Measurements from ENCODE around the gene ANKRD36C. TPM values are rescaled to one million over a fixed set of nuclear protein-coding genes. Genes with fewer than 3 reads are reported as not detected.
"Not testable (repeated sequence)": the region's sequence is repeated elsewhere in the genome, so short reads cannot be mapped to it uniquely, and the experiment has no call there.

ANKRD36C gene
- polyA plus RNA-seq, 1 donor (not counting 4 experiments of a cell fraction or from before 2014, with no cell fraction given), result 7.4 TPM

- H3K9me1 ChIP-seq (ENCODE audit: control insufficient read depth, extremely low read depth, insufficient read depth, low read length); H3K4me2 ChIP-seq (ENCODE audit: control insufficient read depth, extremely low read depth, insufficient read depth, low read depth, low read length); H3K36me3 ChIP-seq (ENCODE audit: control insufficient read depth in 2 of 2, extremely low read depth in 1 of 2, insufficient read depth in 2 of 2, low read length in 2 of 2); H3K79me2 ChIP-seq (ENCODE audit: control insufficient read depth, insufficient read depth, low read length); H3K4me1 ChIP-seq (ENCODE audit: control insufficient read depth, extremely low read depth, insufficient read depth, low read length); H3K27me3 ChIP-seq (ENCODE audit: control insufficient read depth, extremely low read depth, insufficient read depth, low read length); FAIRE-seq; DNase-seq (ENCODE audit: low read depth, low spot score); H3K27ac ChIP-seq (ENCODE audit: control insufficient read depth, insufficient read depth, low read length); H2AFZ ChIP-seq (ENCODE audit: control insufficient read depth, low read length); H3K9ac ChIP-seq (ENCODE audit: control insufficient read depth, extremely low read depth, insufficient read depth, low read length); dilution Hi-C loops (cut with MboI; ENCODE audit: extremely low pct_ligation_motif_present, low sequenced_read_pairs); H4K20me1 ChIP-seq (ENCODE audit: control insufficient read depth, extremely low read depth, insufficient read depth, low read length); H3K4me3 ChIP-seq (ENCODE audit: control insufficient read depth in 2 of 3, extremely low read depth in 1 of 3, insufficient read depth in 2 of 3, low read depth in 1 of 3, low read length in 3 of 3); H3K9me3 ChIP-seq (ENCODE audit: control insufficient read depth, low read depth, low read length): not testable (repeated sequence)
These were observed 43.6 kb downstream of the ANKRD36C start for GRCh38 chr2:95948039-95948438.

GRCh38 chr2:95939947-95940346 lies 51.7 kb downstream of the ANKRD36C start:
- H3K4me2 ChIP-seq (ENCODE audit: control insufficient read depth, extremely low read depth, insufficient read depth, low read depth, low read length); H3K9me1 ChIP-seq (ENCODE audit: control insufficient read depth, extremely low read depth, insufficient read depth, low read length); H3K79me2 ChIP-seq (ENCODE audit: control insufficient read depth, insufficient read depth, low read length); H3K4me3 ChIP-seq (ENCODE audit: control insufficient read depth in 2 of 3, extremely low read depth in 1 of 3, insufficient read depth in 2 of 3, low read depth in 1 of 3, low read length in 3 of 3); H3K9ac ChIP-seq (ENCODE audit: control insufficient read depth, extremely low read depth, insufficient read depth, low read length); H3K36me3 ChIP-seq (ENCODE audit: control insufficient read depth in 2 of 2, extremely low read depth in 1 of 2, insufficient read depth in 2 of 2, low read length in 2 of 2); H4K20me1 ChIP-seq (ENCODE audit: control insufficient read depth, extremely low read depth, insufficient read depth, low read length); H3K9me3 ChIP-seq (ENCODE audit: control insufficient read depth, low read depth, low read length); H3K4me1 ChIP-seq (ENCODE audit: control insufficient read depth, extremely low read depth, insufficient read depth, low read length); H3K27me3 ChIP-seq (ENCODE audit: control insufficient read depth, extremely low read depth, insufficient read depth, low read length); DNase-seq (ENCODE audit: low read depth, low spot score); FAIRE-seq; dilution Hi-C loops (cut with MboI; ENCODE audit: extremely low pct_ligation_motif_present, low sequenced_read_pairs); H3K27ac ChIP-seq (ENCODE audit: control insufficient read depth, insufficient read depth, low read length); H2AFZ ChIP-seq (ENCODE audit: control insufficient read depth, low read length): not testable (repeated sequence)

GRCh38 chr2:95930740-95931139 lies 60.9 kb downstream of the ANKRD36C start:
- H3K27ac ChIP-seq (ENCODE audit: control insufficient read depth, insufficient read depth, low read length); H3K9ac ChIP-seq (ENCODE audit: control insufficient read depth, extremely low read depth, insufficient read depth, low read length); H3K27me3 ChIP-seq (ENCODE audit: control insufficient read depth, extremely low read depth, insufficient read depth, low read length); dilution Hi-C loops (cut with MboI; ENCODE audit: extremely low pct_ligation_motif_present, low sequenced_read_pairs); H3K4me3 ChIP-seq (ENCODE audit: control insufficient read depth in 2 of 3, extremely low read depth in 1 of 3, insufficient read depth in 2 of 3, low read depth in 1 of 3, low read length in 3 of 3); DNase-seq (ENCODE audit: low read depth, low spot score); H3K9me1 ChIP-seq (ENCODE audit: control insufficient read depth, extremely low read depth, insufficient read depth, low read length); H3K79me2 ChIP-seq (ENCODE audit: control insufficient read depth, insufficient read depth, low read length); H3K4me1 ChIP-seq (ENCODE audit: control insufficient read depth, extremely low read depth, insufficient read depth, low read length); H2AFZ ChIP-seq (ENCODE audit: control insufficient read depth, low read length); H3K9me3 ChIP-seq (ENCODE audit: control insufficient read depth, low read depth, low read length); H4K20me1 ChIP-seq (ENCODE audit: control insufficient read depth, extremely low read depth, insufficient read depth, low read length); FAIRE-seq; H3K4me2 ChIP-seq (ENCODE audit: control insufficient read depth, extremely low read depth, insufficient read depth, low read depth, low read length); H3K36me3 ChIP-seq (ENCODE audit: control insufficient read depth in 2 of 2, extremely low read depth in 1 of 2, insufficient read depth in 2 of 2, low read length in 2 of 2): not testable (repeated sequence)

GRCh38 chr2:95917007-95917406 lies 74.6 kb downstream of the ANKRD36C start:
- H3K4me1 ChIP-seq (ENCODE audit: control insufficient read depth, extremely low read depth, insufficient read depth, low read length); H2AFZ ChIP-seq (ENCODE audit: control insufficient read depth, low read length); H3K9ac ChIP-seq (ENCODE audit: control insufficient read depth, extremely low read depth, insufficient read depth, low read length); H3K9me3 ChIP-seq (ENCODE audit: control insufficient read depth, low read depth, low read length); H3K9me1 ChIP-seq (ENCODE audit: control insufficient read depth, extremely low read depth, insufficient read depth, low read length); FAIRE-seq; H4K20me1 ChIP-seq (ENCODE audit: control insufficient read depth, extremely low read depth, insufficient read depth, low read length); H3K4me2 ChIP-seq (ENCODE audit: control insufficient read depth, extremely low read depth, insufficient read depth, low read depth, low read length); dilution Hi-C loops (cut with MboI; ENCODE audit: extremely low pct_ligation_motif_present, low sequenced_read_pairs); H3K79me2 ChIP-seq (ENCODE audit: control insufficient read depth, insufficient read depth, low read length); H3K4me3 ChIP-seq (ENCODE audit: control insufficient read depth in 2 of 3, extremely low read depth in 1 of 3, insufficient read depth in 2 of 3, low read depth in 1 of 3, low read length in 3 of 3); H3K27me3 ChIP-seq (ENCODE audit: control insufficient read depth, extremely low read depth, insufficient read depth, low read length); H3K27ac ChIP-seq (ENCODE audit: control insufficient read depth, insufficient read depth, low read length); H3K36me3 ChIP-seq (ENCODE audit: control insufficient read depth in 2 of 2, extremely low read depth in 1 of 2, insufficient read depth in 2 of 2, low read length in 2 of 2); DNase-seq (ENCODE audit: low read depth, low spot score): not testable (repeated sequence)

- H3K27ac ChIP-seq (ENCODE audit: control insufficient read depth, insufficient read depth, low read length); H3K9me1 ChIP-seq (ENCODE audit: control insufficient read depth, extremely low read depth, insufficient read depth, low read length); H3K4me2 ChIP-seq (ENCODE audit: control insufficient read depth, extremely low read depth, insufficient read depth, low read depth, low read length); H3K79me2 ChIP-seq (ENCODE audit: control insufficient read depth, insufficient read depth, low read length); dilution Hi-C loops (cut with MboI; ENCODE audit: extremely low pct_ligation_motif_present, low sequenced_read_pairs); H3K27me3 ChIP-seq (ENCODE audit: control insufficient read depth, extremely low read depth, insufficient read depth, low read length); H3K9me3 ChIP-seq (ENCODE audit: control insufficient read depth, low read depth, low read length); H2AFZ ChIP-seq (ENCODE audit: control insufficient read depth, low read length); H4K20me1 ChIP-seq (ENCODE audit: control insufficient read depth, extremely low read depth, insufficient read depth, low read length); H3K4me3 ChIP-seq (ENCODE audit: control insufficient read depth in 2 of 3, extremely low read depth in 1 of 3, insufficient read depth in 2 of 3, low read depth in 1 of 3, low read length in 3 of 3); H3K36me3 ChIP-seq (ENCODE audit: control insufficient read depth in 2 of 2, extremely low read depth in 1 of 2, insufficient read depth in 2 of 2, low read length in 2 of 2); FAIRE-seq; DNase-seq (ENCODE audit: low read depth, low spot score); H3K4me1 ChIP-seq (ENCODE audit: control insufficient read depth, extremely low read depth, insufficient read depth, low read length); H3K9ac ChIP-seq (ENCODE audit: control insufficient read depth, extremely low read depth, insufficient read depth, low read length): not testable (repeated sequence)
These were observed 76.5 kb downstream of the ANKRD36C start for GRCh38 chr2:95915131-95915530.

All from keratinocyte (primary cell).